HFF-Myc (cell line): ENCODE data around the gene CCT6A.
"Not testable (repeated sequence)": the region's sequence is repeated elsewhere in the genome, so short reads cannot be mapped to it uniquely, and the experiment has no call there.

Experiments used
- DNase-seq: peaks from one replicate; pipeline ENCODE4 v3.0.0-alpha.2; 2011; ENCODE audit warnings: low read depth; ENCODE audit errors: extremely low read depth
- H3K4me3 ChIP-seq: replicated peaks from 2 replicates; pipeline ENCODE4 v1.5.1; 2011; ENCODE audit warnings: low read depth, mild to moderate bottlenecking, control low read depth, low read length
- TF ChIP-seq, protein P1 (sequence below): IDR thresholded peaks from 2 replicates; pipeline ENCODE4 v1.5.1; 2012; ENCODE audit warnings: mild to moderate bottlenecking, low read depth, low read length, control low read depth; ENCODE audit errors: missing control alignments

Gene CCT6A, protein sequence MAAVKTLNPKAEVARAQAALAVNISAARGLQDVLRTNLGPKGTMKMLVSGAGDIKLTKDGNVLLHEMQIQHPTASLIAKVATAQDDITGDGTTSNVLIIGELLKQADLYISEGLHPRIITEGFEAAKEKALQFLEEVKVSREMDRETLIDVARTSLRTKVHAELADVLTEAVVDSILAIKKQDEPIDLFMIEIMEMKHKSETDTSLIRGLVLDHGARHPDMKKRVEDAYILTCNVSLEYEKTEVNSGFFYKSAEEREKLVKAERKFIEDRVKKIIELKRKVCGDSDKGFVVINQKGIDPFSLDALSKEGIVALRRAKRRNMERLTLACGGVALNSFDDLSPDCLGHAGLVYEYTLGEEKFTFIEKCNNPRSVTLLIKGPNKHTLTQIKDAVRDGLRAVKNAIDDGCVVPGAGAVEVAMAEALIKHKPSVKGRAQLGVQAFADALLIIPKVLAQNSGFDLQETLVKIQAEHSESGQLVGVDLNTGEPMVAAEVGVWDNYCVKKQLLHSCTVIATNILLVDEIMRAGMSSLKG

DNA sequence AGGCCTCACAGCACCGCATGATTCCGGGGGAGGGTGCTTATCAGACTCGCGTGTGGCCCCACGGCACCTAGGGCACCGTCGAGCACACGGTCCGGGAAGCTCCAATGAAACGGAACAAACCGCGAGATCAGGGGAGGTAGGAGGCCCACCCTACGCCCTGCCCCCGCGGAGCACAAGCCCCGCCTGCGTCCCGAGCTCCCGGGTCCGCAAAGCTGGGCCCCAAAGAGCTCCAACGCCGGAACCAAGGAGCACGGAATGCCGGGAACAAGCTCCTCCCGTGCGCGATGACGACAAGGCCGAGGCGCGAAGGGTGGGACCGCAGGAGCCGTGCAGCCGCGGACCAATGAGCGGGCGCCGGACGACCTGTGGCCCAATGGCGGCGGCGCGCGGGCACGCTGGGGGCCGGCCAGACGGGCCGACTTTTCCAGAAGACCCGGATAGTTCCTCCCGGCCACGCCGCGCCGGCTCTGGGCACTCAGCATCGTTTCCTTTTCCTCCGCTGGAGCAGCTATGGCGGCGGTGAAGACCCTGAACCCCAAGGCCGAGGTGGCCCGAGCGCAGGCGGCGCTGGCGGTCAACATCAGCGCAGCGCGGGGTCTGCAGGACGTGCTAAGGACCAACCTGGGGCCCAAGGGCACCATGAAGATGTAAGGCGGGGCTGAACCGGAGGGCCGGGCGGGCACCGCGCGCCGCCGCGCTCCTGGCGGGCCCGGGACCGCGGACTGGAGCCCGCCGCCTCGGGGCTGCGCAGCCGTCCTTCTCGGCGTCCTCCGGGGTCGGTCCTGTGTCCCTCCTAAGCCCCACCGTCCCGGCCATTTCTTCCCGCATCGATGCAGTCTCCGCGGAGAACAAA is at the start of gene CCT6A, which contains the start of gene PSPH:
Gene CCT6A (plus strand): TSS at position 427 of the 853 bp plus-strand sequence. CDS start 84 bp downstream, at position 511.
Gene PSPH (minus strand): TSS at position 106 of the 853 bp plus-strand sequence. CDS start 30,232 bp downstream, outside the sequence.
- TF ChIP-seq, protein P1, sequence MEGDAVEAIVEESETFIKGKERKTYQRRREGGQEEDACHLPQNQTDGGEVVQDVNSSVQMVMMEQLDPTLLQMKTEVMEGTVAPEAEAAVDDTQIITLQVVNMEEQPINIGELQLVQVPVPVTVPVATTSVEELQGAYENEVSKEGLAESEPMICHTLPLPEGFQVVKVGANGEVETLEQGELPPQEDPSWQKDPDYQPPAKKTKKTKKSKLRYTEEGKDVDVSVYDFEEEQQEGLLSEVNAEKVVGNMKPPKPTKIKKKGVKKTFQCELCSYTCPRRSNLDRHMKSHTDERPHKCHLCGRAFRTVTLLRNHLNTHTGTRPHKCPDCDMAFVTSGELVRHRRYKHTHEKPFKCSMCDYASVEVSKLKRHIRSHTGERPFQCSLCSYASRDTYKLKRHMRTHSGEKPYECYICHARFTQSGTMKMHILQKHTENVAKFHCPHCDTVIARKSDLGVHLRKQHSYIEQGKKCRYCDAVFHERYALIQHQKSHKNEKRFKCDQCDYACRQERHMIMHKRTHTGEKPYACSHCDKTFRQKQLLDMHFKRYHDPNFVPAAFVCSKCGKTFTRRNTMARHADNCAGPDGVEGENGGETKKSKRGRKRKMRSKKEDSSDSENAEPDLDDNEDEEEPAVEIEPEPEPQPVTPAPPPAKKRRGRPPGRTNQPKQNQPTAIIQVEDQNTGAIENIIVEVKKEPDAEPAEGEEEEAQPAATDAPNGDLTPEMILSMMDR: no peak
- H3K4me3 ChIP-seq: peak within 1 kb of the TSS; percentile 96

DNA sequence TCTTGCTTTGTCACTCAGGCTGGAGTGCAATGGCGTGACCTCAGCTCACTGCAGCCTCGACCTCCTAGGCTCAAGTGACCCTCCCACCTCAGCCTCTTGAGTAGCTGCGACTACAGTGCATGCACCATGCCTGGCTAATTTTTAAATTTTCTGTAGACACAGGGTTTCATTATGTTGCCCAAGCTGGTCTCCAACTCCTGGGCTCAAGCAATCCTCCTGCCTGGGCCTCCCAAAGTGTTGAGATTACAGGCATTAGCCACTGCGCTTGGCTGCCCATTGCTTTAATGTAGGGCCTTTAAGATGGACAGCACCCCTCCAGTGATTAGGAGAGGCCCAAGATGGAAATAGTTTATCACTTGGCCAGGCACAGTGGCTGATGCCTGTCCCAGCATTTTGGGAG is 47.8 kb upstream of the CCT6A start:
- H3K4me3 ChIP-seq: no peak overlapping the region
- no peak for DNase-seq
- TF ChIP-seq, protein P1: no peak

More for the DNA sequence above, at the start of gene CCT6A, which contains the start of gene PSPH:
- DNase-seq: peak; percentile 94

DNA sequence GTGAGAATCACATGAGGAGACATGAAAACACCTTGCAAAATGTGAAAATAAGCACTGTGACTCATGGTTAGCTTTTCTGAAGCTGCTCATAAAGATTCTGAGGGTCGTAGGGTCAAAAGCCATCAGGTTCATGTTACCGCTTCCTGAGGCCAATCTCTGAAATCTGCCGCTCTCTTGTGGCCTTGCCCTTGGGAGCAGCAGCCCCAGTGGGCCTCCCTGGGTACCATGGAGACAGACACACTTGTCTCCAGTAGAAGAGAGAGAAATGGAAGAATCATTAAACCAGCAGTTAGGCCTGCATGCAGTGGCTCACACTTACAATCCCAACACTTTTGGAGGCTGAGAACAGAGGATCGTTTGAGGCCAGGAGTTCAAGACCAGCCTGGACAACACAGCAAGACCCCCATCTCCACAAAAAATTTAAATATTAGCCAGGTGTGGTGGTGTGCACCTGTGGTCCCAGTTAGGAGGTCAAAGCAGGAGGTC is 44.4 kb upstream of the CCT6A start:
- H3K4me3 ChIP-seq: no peak overlapping the region
- TF ChIP-seq, protein P1: no peak
- DNase-seq: peak; percentile 24

DNA sequence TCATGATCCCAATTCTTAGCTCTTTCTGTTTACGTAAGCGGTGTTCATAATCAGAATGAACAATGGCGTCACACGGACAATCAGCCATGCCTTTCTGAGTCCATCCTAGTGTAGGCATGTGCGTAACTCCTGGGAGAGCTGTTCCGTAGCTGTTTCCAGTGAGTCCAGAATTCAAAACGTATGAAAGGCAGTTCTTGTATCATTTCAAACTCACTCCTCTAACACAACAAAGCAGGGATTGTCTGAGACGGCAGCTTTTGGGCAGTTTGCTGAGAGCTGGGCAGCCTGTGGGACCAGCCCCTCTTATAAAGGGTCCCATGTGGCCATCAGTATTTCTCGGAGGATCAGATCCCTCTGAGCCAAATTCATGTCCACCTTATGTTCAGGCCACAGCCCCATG is 43.7 kb upstream of the CCT6A start:
- DNase-seq: no peak
- TF ChIP-seq, protein P1: no peak
- no peak overlapping the region for H3K4me3 ChIP-seq

DNA sequence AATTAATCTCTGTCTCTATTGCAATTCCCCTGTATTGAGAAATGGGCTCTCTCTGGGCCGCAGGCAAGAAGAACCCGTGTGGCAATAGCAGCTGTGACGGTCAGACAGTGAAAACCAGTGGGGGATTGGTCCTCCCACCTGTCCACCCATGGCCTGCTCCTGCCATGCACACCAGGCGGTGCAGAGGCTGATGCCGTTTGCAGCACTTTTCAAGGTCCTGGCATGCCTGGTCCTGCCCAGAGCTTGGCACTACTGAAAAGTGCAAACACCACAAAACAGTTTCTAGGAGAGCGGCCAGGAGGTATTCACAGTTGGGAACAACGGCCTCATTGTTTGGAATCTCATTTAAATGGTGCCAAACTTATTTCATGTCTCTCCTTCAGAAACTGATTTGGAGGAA is 41.9 kb upstream of the CCT6A start:
- no peak for DNase-seq
- H3K4me3 ChIP-seq: no peak overlapping the region
- TF ChIP-seq, protein P1: no peak

DNA sequence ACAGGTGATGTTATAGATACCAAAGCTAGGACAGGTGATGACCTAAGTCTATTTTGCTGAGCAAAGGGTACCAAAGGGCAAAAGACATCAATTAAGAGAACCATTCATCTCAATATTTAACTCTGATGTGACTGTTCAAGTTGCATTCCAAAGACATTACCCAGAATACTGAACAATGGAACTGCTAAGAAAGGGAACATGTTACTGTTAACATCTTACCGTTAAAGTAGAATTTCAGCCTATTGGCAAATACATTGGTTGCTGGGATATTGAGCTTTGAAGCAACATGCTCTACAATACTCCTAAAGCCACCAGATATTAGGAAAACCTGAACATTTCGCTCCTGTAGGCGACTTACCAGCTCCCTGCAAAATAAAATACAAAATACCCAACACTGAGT is 34.5 kb upstream of the CCT6A start:
- DNase-seq, H3K4me3 ChIP-seq: not testable (repeated sequence)

DNA sequence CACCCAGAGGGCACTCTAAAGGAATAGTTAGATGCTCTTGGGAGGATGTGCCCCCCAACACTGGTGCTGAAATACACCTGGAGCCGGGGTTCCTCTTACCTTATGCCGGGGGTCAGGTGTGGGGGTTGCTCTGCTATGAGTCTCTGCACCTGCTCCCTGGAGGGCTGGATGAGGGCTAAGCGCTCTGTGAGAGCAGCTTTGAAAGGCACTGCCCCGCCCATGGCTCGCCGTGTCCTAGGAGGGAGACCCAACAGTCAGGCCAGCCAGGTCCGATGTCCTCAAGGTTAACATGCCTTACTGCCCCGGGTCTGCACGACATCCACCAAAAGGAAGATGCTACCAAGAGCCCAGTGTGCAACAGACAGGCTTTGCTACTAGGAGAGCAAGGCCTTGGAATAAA is 32.1 kb upstream of the CCT6A start:
- TF ChIP-seq, protein P1: no peak
- no peak overlapping the region for H3K4me3 ChIP-seq
- no peak for DNase-seq
